HepG2 (cell line): ENCODE measurements around the gene CTIF.

Experiments
- CREBL2 ChIP-seq: sonication (generic); formaldehyde crosslinking; IDR thresholded peaks from 2 replicates; pipeline ENCODE4 v1.8.1; 2023; ENCODE audit warnings: missing genetic modification reagents, mild to moderate bottlenecking, borderline replicate concordance
- CTCF ChIP-seq: sonication (generic); formaldehyde crosslinking; IDR thresholded peaks from 2 replicates; pipeline ENCODE4 v1.5.0; 2020; ENCODE audit warnings: mild to moderate bottlenecking, missing genetic modification reagents, moderate library complexity
- EEA1 ChIP-seq: sonication (generic); formaldehyde crosslinking; IDR thresholded peaks from 2 replicates; pipeline ENCODE4 v1.5.1; 2020; ENCODE audit warnings: mild to moderate bottlenecking, missing genetic modification reagents, borderline replicate concordance
- HDAC1 ChIP-seq: sonication (generic); formaldehyde crosslinking; IDR thresholded peaks from 2 replicates; pipeline ENCODE4 v1.5.1; 2020; ENCODE audit warnings: mild to moderate bottlenecking, missing genetic modification reagents

GRCh38 chr18:48798334-48799245 lies 259.8 kb downstream of the CTIF start:
- TF ChIP-seq CTCF (CRISPR knock-in tag) (no peak), EEA1 (CRISPR knock-in tag) (no peak), CREBL2 (CRISPR knock-in tag) (no peak), HDAC1 (CRISPR knock-in tag) (no peak)
